WTC11 (cell line): ENCODE data around the gene CFAP119. TPM values are rescaled to one million over a fixed set of nuclear protein-coding genes. Genes with fewer than 3 reads are reported as not detected.
A peak's percentile ranks its signal among the peaks of the same experiment; 100 is the strongest.

Experiments
- ATAC-seq: fragments of 200-7000 bp; cut with Tn5 transposase; 2 replicates; pipeline ENCODE4 v1.10.0; 2021; ENCODE audit warnings: mild to moderate bottlenecking, moderate library complexity
- CTCF ChIA-PET: fragments of 300-600 bp; sonication (Branson Sonifier 250); formaldehyde crosslinking; loops from one replicate; lab custom pipeline; 2021; ENCODE audit warnings: antibody characterized with exemption; lab: Charles Lee
- POLR2A ChIA-PET: fragments of 350-600 bp; sonication (Branson Sonifier 250); formaldehyde crosslinking; loops from one replicate; lab custom pipeline; 2021; ENCODE audit warnings: antibody characterized with exemption; lab: Charles Lee
- DNase-seq: peaks from one replicate; pipeline ENCODE4 v3.0.0; 2021; ENCODE audit warnings: low spot score
- H3K27ac Mint-ChIP-seq: 2 replicates; pipeline ENCODE4 v1.8.0; 2021; ENCODE audit warnings: mixed read lengths
- H3K27me3 Mint-ChIP-seq: 2 replicates; pipeline ENCODE4 v1.8.0; 2021; ENCODE audit warnings: low read depth, mild to moderate bottlenecking, moderate library complexity, mixed read lengths
- H3K36me3 Mint-ChIP-seq: 2 replicates; pipeline ENCODE4 v1.8.0; 2021; ENCODE audit warnings: mixed read lengths
- H3K4me1 Mint-ChIP-seq: 2 replicates; pipeline ENCODE4 v1.8.0; 2022; ENCODE audit warnings: mixed read lengths
- H3K4me3 Mint-ChIP-seq: 2 replicates; pipeline ENCODE4 v1.8.0; 2021; ENCODE audit warnings: mild to moderate bottlenecking, moderate library complexity, mixed read lengths
- H3K9me3 Mint-ChIP-seq: 2 replicates; pipeline ENCODE4 v1.8.0; 2021; ENCODE audit warnings: mixed read lengths
- ARID4B ChIP-seq: sonication (generic); formaldehyde crosslinking; IDR thresholded peaks from 2 replicates; pipeline ENCODE4 v1.8.0; 2023; ENCODE audit warnings: missing genetic modification reagents, mild to moderate bottlenecking, borderline replicate concordance
- ATF1 ChIP-seq: sonication (generic); formaldehyde crosslinking; IDR thresholded peaks from 2 replicates; pipeline ENCODE4 v1.8.1; 2023; ENCODE audit warnings: mild to moderate bottlenecking, moderate library complexity, missing genetic modification reagents
- ATF3 ChIP-seq: sonication (generic); formaldehyde crosslinking; conservative IDR thresholded peaks from 2 replicates; pipeline ENCODE4 v1.8.1; 2022; ENCODE audit warnings: mild to moderate bottlenecking, missing genetic modification reagents
- CREB1 ChIP-seq: sonication (generic); formaldehyde crosslinking; IDR thresholded peaks from 2 replicates; pipeline ENCODE4 v1.8.0; 2023; ENCODE audit warnings: mild to moderate bottlenecking, missing genetic modification reagents
- CREM ChIP-seq: sonication (generic); formaldehyde crosslinking; IDR thresholded peaks from 2 replicates; pipeline ENCODE4 v1.8.1; 2022; ENCODE audit warnings: mild to moderate bottlenecking, missing genetic modification reagents, moderate library complexity
- ELF4 ChIP-seq: sonication (generic); formaldehyde crosslinking; IDR thresholded peaks from 2 replicates; pipeline ENCODE4 v1.8.1; 2022; ENCODE audit warnings: low read depth, mild to moderate bottlenecking, moderate library complexity, missing genetic modification reagents
- ETV6 ChIP-seq: sonication (generic); formaldehyde crosslinking; IDR thresholded peaks from 2 replicates; pipeline ENCODE4 v1.8.1; 2022; ENCODE audit warnings: mild to moderate bottlenecking, missing genetic modification reagents
- FOXJ3 ChIP-seq: sonication (generic); formaldehyde crosslinking; IDR thresholded peaks from 2 replicates; pipeline ENCODE4 v1.9.0; 2021; ENCODE audit warnings: missing genetic modification reagents, mild to moderate bottlenecking, borderline replicate concordance
- FOXP4 ChIP-seq: sonication (generic); formaldehyde crosslinking; IDR thresholded peaks from 2 replicates; pipeline ENCODE4 v1.8.0; 2022; ENCODE audit warnings: mild to moderate bottlenecking, missing genetic modification reagents
- NFATC4 ChIP-seq: fragments of 250-450 bp; sonication (Bioruptor Pico); IDR thresholded peaks from 2 replicates; pipeline ENCODE4 v1.9.0; 2021; ENCODE audit warnings: mild to moderate bottlenecking
- NFE2L1 ChIP-seq: sonication (generic); formaldehyde crosslinking; IDR thresholded peaks from 2 replicates; pipeline ENCODE4 v1.8.1; 2023; ENCODE audit warnings: missing genetic modification reagents
- NR2C2 ChIP-seq: sonication (generic); formaldehyde crosslinking; IDR thresholded peaks from 2 replicates; pipeline ENCODE4 v1.8.0; 2022; ENCODE audit warnings: mild to moderate bottlenecking, missing genetic modification reagents
- NR3C1 ChIP-seq: sonication (generic); formaldehyde crosslinking; conservative IDR thresholded peaks from 2 replicates; pipeline ENCODE4 v1.8.1; 2023; ENCODE audit warnings: low read depth, mild to moderate bottlenecking, missing genetic modification reagents
- PRDM15 ChIP-seq: sonication (generic); formaldehyde crosslinking; IDR thresholded peaks from 2 replicates; pipeline ENCODE4 v1.8.0; 2022; ENCODE audit warnings: missing genetic modification reagents
- PREB ChIP-seq: sonication (generic); formaldehyde crosslinking; IDR thresholded peaks from 2 replicates; pipeline ENCODE4 v1.8.1; 2022; ENCODE audit warnings: mild to moderate bottlenecking, missing genetic modification reagents, moderate library complexity, borderline replicate concordance
- SP1 ChIP-seq: sonication (generic); formaldehyde crosslinking; conservative IDR thresholded peaks from 2 replicates; pipeline ENCODE4 v1.8.1; 2022; ENCODE audit warnings: missing genetic modification reagents
- TEAD4 ChIP-seq: sonication (generic); formaldehyde crosslinking; IDR thresholded peaks from 2 replicates; pipeline ENCODE4 v1.8.0; 2022; ENCODE audit warnings: mild to moderate bottlenecking, missing genetic modification reagents
- USF2 ChIP-seq: sonication (generic); formaldehyde crosslinking; IDR thresholded peaks from 2 replicates; pipeline ENCODE4 v1.8.1; 2023; ENCODE audit warnings: mild to moderate bottlenecking, missing genetic modification reagents, moderate library complexity
- ZNF232 ChIP-seq: sonication (generic); formaldehyde crosslinking; IDR thresholded peaks from 2 replicates; pipeline ENCODE4 v1.8.0; 2022; ENCODE audit warnings: mild to moderate bottlenecking, missing genetic modification reagents
- ZNF263 ChIP-seq: sonication (generic); formaldehyde crosslinking; IDR thresholded peaks from 2 replicates; pipeline ENCODE4 v1.8.1; 2022; ENCODE audit warnings: low read depth, mild to moderate bottlenecking, moderate library complexity, missing genetic modification reagents
- ZNF671 ChIP-seq: fragments of 250-450 bp; sonication (Bioruptor Pico); IDR thresholded peaks from 2 replicates; pipeline ENCODE4 v1.8.0; 2021; ENCODE audit warnings: mild to moderate bottlenecking
- total RNA-seq: library from RNA; stranded (reverse); gene quantifications from 3 replicates; pipeline ENCODE4 v1.2.3, GENCODE V29; 2021

CFAP119 gene
- total RNA-seq, 1 experiment from 2014 or later: 6.6 TPM

- TF ChIP-seq PREB (CRISPR knock-in tag): no peak
- TF ChIP-seq ATF1 (CRISPR knock-in tag): no peak
- TF ChIP-seq ETV6 (CRISPR knock-in tag): no peak
- no peak for TF ChIP-seq ZNF232 (CRISPR knock-in tag)
- no peak for TF ChIP-seq PRDM15
- no peak for TF ChIP-seq CREB1 (CRISPR knock-in tag)
- no peak for TF ChIP-seq TEAD4
- no peak for TF ChIP-seq NR3C1 (CRISPR knock-in tag)
- TF ChIP-seq ZNF671 (CRISPR knock-in tag): no peak
- TF ChIP-seq FOXJ3 (CRISPR knock-in tag): no peak
- TF ChIP-seq ATF3: no peak
- no peak for TF ChIP-seq ELF4 (CRISPR knock-in tag)
- no peak for TF ChIP-seq ZNF263
- 0 out of 2 replicates have a peak, but pooled peaks have one; percentile 15 for TF ChIP-seq NFE2L1 (CRISPR knock-in tag)
- TF ChIP-seq, all 79 proteins: peak for 3
These were observed 15.9 kb upstream of the CFAP119 start (continued) for GRCh38 chr16:30777591-30778297.

GRCh38 chr16:30775392-30776188, 13.7 kb upstream of the CFAP119 start:
- Mint-ChIP-seq H3K4me3 (peak overlapping the region; percentile 91), H3K27me3 (peaks cover 3% of the 10 kb centered on the region), H3K4me1 (peaks cover 25% of the 10 kb centered on the region), H3K27ac (peak overlapping the region; percentile 98), H3K36me3 (peaks cover 25% of the 10 kb centered on the region), H3K9me3 (no peaks in the 10 kb centered on the region)
- DNase-seq (peak; percentile 88), ATAC-seq (peak; percentile 80)
- CTCF ChIA-PET: interaction anchor here (0.8 to 1.5 kb wide), 5 partner anchors 22 to 166 kb away, joined by 4 to 8 read pairs (median 5); no protein-coding TSS in a partner anchor
- POLR2A ChIA-PET: interaction anchor here (0.6 to 1.2 kb wide), 12 partner anchors 11 to 126 kb away, joined by 3 to 12 read pairs (median 3); partner anchors contain the start of genes BCL7C, CFAP119, PHKG2 and ZNF629
- TF ChIP-seq SP1 (CRISPR knock-in tag) (peak; percentile 78), ARID4B (CRISPR knock-in tag) (peak; percentile 88), CREM (CRISPR knock-in tag) (peak; percentile 74), NR2C2 (CRISPR knock-in tag) (no peak), USF2 (peak; percentile 54), FOXP4 (CRISPR knock-in tag) (peak; percentile 26; the same call in 1 of the 2 replicates), NFATC4 (CRISPR knock-in tag) (peak; percentile 66; the same call in 1 of the 2 replicates)
